22Rv1 (cell line): ENCODE results near the gene ANXA6.
"Not testable (repeated sequence)": the region's sequence is repeated elsewhere in the genome, so short reads cannot be mapped to it uniquely, and the experiment has no call there.

Experiments used
- H3K27ac ChIP-seq: fragments of 450-650 bp; 2 replicates; pipeline ENCODE4 v1.5.1; 2017
- ZFX ChIP-seq: fragments of 450-650 bp; IDR thresholded peaks from 2 replicates; pipeline ENCODE4 v1.6.1; 2017; ENCODE audit warnings: antibody characterized with exemption, borderline replicate concordance
- TF ChIP-seq, protein P1 (sequence below): fragments of 450-650 bp; IDR thresholded peaks from 2 replicates; pipeline ENCODE4 v1.5.1; 2017; ENCODE audit warnings: mild to moderate bottlenecking

ANXA6 gene

GRCh38 chr5:151198861-151199260, 41.3 kb upstream of the ANXA6 start:
- TF ChIP-seq ZFX = no peak
- TF ChIP-seq, protein P1, sequence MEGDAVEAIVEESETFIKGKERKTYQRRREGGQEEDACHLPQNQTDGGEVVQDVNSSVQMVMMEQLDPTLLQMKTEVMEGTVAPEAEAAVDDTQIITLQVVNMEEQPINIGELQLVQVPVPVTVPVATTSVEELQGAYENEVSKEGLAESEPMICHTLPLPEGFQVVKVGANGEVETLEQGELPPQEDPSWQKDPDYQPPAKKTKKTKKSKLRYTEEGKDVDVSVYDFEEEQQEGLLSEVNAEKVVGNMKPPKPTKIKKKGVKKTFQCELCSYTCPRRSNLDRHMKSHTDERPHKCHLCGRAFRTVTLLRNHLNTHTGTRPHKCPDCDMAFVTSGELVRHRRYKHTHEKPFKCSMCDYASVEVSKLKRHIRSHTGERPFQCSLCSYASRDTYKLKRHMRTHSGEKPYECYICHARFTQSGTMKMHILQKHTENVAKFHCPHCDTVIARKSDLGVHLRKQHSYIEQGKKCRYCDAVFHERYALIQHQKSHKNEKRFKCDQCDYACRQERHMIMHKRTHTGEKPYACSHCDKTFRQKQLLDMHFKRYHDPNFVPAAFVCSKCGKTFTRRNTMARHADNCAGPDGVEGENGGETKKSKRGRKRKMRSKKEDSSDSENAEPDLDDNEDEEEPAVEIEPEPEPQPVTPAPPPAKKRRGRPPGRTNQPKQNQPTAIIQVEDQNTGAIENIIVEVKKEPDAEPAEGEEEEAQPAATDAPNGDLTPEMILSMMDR = no peak
- H3K27ac ChIP-seq = no peak overlapping the region

DNA sequence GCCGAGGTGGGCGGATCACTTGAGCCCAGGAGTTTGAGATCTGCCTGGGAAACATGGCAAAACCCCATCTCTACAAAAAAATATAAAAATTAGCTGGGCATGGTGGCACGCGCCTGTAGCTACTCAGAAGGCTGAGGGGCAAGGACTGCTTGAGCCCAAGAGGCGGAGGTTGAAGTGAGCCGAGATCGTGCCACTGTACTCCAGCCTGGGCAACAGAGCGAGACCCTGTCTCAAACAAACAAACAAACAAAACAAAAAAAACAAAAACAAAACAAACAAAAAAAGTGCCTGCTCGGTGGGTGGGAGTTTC, 39.7 kb upstream of the ANXA6 start:
- H3K27ac ChIP-seq = not testable (repeated sequence)

- H3K27ac ChIP-seq = no peak overlapping the region
- TF ChIP-seq ZFX = no peak
- TF ChIP-seq, protein P1 = no peak
Measured at GRCh38 chr5:151196556-151197290, 39.1 kb upstream of the ANXA6 start.

- no peak overlapping the region for H3K27ac ChIP-seq
- no peak for TF ChIP-seq ZFX
- TF ChIP-seq, protein P1 = no peak
Measured at GRCh38 chr5:151195622-151196021, 38.0 kb upstream of the ANXA6 start.

- no peak for TF ChIP-seq ZFX
- TF ChIP-seq, protein P1 = no peak
- H3K27ac ChIP-seq = no peak overlapping the region
Measured at GRCh38 chr5:151192626-151193025, 35.0 kb upstream of the ANXA6 start.

- no peak for TF ChIP-seq ZFX
- TF ChIP-seq, protein P1 = no peak
- H3K27ac ChIP-seq = no peak overlapping the region
Measured at GRCh38 chr5:151191661-151192060, 34.1 kb upstream of the ANXA6 start.

DNA sequence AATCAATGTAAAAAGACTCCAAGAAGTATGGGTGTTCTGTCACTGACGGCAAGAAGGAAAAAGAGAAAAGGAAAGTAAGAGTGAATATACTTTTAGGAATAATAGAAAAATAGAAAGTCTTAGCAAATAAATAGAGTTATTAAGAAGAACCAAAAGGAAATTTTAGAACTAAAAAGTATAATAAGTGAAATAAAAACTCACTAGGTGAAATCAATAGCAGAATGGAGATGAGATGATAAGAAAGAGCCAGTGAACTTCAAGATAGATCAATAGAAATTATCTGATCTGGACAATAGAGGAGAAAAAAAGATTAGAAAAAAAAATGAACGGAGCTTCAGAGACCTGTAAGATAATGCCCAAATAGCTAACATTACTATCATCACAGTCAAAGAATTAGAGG, 31.6 kb upstream of the ANXA6 start:
- no peak overlapping the region for H3K27ac ChIP-seq
- no peak for TF ChIP-seq ZFX
- TF ChIP-seq, protein P1 = no peak

DNA sequence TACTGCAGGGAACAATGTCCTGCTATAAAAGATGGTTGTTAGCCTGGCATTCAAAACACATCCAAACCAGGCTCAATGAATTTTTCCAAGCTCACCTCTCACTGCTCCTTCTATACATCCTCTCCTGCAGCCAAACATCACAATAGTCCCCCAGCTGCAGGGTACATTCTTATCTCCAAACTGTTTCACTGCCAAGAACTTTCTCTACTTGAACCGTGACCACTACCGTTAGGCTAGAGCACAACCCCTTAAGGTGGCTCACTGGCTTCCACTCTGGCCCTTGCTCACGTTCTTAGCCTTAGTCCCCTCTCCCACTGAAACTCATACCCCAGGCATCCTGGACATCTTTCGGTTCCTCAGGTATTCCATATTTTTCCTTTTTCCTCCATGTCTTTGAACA, 29.0 kb upstream of the ANXA6 start:
- TF ChIP-seq, protein P1 = no peak
- no peak for TF ChIP-seq ZFX
- H3K27ac ChIP-seq = no peak overlapping the region
